GM19372 (cell line): Measurements from ENCODE around the gene KLK14.

ENCODE experiments used
- ATAC-seq: cut with Tn5 transposase; IDR thresholded peaks from one replicate; pipeline ENCODE4 v1.9.1; 2021; ENCODE audit warnings: mild to moderate bottlenecking, low read depth, moderate library complexity; ENCODE audit not compliant: unreplicated experiment

Gene KLK14

DNA sequence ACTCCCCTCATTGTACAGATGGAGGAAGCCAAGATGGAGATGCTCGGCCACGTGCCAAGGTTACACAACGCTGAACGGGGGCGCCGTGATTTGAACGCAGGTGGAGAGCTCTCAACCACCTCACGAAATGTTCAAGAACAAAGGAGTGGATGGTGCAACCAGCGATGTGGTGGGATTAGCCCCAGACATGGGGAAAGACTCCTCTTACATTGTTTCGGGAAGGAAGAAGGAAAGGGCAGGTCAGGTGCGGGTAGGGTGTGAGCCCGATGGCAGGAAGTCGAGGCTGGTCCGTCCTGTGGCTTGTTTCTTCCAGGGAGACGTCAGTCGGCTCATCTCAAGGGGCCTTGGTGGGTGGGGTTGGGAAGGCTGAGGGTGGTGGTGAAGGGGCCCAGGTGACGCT is 7.1 kb upstream of the KLK14 start:
- ATAC-seq = no peak

DNA sequence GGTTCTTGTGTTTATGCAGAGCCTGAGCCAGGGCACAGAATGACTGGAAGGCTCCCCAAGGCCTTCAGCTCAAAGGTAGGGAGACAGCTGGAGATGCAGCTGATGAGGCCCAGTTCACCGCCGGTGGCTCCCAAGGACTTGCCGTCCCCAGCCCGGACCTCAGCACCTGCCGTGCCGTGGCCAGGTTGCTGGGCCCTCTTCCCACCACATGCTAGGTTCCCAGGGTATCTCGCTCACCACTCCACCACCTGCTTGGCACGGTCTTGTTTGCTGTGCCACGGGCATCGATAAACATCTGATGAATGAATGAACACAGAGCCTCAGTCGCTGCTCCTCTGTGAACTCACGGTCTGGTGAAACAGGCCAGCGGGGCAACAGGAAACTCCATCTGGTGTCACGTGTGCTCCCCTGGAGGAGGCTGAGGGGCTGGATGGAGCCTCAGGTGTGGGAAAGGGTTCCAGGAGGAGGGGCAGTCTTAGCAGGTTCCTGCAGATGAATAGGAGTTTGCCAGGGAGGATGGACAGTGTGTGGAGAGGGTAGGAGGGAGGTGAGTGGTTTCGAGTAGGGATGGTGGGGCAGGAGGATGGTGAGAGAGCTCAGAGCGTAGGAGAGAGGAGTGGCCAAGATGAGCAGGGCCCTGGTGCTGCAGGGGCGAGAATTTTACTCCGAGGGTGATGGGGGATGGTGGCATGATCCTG is 3.6 kb upstream of the KLK14 start:
- no peak for ATAC-seq

DNA sequence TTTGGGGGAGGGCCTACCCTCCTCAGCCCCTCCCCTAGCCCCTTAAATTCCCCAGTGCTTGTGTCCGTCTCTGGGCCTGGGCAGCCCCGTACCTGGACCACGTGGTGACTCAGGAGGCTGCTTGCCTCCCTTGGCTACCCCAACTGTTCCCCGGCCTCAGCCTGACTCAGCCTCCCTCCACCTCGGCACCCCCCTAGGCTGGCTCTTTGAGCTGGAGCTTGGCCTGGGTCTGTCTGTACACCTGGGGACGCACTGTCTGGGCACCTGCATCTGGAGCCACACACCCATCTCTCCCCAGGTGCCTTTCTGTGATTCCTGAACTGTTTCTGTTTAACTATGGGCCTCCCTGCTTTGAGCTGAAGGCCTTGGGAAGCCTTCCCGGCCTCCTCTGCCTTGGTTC is 1.8 kb upstream of the KLK14 start:
- ATAC-seq = no peak

DNA sequence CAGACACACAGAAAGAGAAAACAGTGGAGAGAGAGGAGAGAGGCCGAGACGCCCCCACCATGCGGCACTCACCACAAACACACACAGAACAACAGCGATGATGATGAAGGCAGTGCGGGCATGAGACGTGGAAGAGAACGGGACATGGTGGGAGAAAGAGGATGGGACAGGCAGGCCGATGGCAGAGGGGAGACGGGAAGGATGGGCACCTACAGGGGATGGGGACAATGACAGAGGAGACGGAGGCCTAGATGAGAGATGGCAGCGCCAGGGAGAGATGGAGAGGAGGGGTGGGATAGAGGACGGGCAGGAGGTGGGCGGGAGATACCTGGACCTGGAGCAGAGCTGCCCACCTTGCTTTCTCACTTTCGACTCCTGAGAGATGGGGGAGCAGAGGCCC is 1.1 kb upstream of the KLK14 start:
- ATAC-seq = no peak

DNA sequence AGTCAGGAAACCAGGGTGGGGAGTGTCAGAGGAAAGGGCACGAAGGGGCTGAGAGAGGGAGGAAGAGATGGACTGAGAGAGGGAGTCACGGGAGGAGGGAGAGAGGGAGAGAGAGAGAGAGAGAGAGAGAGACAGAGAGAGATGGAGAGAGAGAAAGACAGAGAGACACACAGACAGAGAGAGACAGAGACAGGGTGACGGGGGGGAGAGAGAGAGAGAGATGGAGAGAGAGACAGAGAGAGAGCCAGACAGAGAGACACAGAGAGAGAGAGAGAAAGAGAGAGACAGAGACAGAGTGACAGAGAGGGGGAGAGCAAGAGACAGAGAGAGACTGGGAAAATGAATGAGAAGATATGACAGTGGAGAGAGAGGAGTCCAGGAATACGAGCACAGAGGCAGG is 494 bp upstream of the KLK14 start:
- no peak for ATAC-seq

DNA sequence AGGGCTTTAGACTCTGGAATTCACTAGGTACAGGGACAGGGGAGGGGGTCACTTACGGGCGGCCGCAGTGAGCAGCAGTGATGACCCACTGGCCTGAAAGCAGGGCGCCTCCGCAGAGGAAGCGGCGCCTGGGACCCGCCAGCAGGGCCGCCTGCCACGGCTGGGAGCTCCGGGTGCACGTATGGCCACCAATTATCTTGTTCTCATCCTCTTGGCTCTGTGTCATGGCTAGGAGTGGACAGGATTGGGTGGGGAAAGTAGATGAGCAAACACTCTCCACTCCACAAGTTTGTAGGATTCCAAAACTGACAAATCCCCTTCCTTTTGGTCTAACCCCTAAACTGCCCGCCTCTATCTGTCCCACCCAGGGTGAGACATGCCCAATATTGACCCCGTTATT is 1.2 kb downstream of the KLK14 start:
- no peak for ATAC-seq

DNA sequence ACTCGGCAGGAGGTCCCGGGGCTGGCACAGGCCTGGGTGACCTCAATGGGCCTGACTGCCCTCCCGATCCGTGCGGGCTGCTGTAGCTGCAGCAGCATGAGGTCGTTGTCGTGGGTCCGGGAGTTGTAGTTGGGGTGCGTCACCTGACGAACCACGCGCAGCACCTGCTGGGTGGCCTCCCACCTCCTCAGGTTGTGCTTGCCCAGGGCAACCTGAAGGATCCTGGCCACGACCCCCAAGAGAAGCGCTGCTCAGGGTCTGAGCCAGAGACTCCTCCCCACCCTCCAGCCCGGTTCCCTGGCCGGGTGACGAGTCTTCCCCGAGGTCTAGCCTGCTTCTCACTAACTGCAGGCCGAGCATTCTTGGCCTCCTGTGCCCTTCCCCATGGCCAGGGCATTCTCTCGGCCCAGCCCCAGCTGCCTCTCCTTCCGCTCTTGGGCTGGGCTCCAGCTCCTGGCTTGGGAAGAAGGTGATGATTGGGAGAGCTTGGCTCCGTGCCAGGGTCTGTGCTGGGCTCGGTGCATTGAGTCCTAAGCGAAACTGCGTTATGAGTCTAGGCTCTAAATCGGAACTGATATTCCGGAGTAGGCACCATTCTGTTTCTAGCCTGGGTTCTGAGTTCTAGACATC is 3.1 kb downstream of the KLK14 start:
- ATAC-seq = no peak

DNA sequence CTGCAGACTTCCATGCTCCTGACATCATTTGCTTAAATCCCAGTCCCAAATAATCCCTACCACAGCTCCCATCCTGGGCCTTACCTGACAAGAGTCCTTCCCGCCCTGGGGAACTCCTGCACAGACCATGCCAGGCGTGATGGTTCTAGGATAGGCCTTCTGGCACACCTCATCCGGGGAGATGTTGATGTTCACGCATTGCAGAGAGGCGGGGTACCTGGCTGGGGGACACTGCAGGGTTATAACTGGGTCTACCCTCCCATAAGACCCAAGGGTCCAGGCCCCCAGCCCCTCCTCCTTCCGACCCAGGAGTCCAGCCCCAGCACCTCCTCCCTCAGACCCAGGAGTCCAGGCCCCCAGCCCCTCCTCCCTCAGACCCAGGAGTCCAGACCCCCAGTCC is 4.0 kb downstream of the KLK14 start:
- ATAC-seq = no peak

DNA sequence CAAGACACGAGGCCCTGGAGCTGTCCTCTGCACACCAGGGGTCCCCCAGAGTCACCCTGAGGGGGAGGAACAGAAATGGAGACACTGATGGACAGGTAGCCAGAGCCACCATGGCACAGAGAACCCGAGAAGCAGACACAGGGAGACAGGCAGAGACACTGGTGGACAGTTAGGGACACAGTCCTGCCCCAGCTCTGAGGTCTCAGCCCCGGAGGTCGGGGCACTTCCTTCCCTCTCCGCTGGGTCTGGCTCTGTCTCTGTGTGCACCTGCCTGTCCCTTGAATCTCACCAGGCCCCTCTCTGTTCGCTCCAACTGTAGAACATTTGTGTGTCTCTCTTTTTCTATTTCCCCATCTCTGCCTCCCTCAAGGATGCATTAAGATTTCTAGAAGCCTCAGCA is 4.6 kb downstream of the KLK14 start:
- no peak for ATAC-seq

DNA sequence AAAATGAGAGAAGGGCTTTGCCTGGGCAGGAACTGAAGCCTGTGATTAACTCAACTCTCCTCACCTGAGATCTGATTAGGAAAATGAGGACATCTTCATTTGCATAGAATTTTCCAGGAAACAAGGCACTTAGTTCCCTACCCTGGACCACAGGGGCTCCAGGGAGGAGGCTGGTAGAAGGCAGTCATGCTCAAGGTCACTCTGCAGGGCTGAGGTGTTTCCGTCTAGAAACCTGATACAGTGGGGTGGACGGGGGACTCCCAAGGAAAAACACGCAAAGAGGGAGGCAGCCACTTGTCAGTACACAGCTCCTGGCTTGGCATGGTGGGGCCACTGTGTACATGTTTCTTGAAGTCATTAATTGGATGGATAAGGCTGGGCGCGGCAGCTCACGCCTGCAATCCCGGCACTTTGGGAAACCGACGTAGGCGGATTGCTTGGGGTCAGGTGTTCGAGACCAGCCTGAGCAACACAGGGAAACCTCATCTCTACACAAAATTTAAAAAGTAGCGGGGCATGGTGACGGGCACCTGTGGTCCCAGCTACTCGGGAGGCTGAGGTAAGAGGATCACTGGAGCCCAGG is 6.0 kb downstream of the KLK14 start:
- no peak for ATAC-seq

DNA sequence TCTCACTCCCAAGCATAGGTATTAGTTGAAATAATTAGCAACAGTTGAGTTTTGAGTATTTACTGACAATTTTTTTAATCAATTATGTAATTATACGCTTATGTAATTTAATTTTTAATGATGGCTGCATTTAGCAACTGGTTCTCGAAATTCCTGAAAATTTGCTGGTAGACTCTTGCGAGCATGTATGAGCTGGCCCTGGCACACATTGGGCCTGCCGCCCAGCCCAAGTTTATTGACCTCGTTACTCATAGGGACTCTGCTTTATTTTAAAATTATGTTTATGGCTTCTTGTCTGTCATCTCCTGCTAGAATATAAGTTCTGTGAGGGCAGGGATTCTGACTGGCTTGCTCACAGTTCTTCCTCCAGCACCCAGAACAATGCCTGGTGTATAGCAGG is 6.7 kb downstream of the KLK14 start:
- no peak for ATAC-seq

DNA sequence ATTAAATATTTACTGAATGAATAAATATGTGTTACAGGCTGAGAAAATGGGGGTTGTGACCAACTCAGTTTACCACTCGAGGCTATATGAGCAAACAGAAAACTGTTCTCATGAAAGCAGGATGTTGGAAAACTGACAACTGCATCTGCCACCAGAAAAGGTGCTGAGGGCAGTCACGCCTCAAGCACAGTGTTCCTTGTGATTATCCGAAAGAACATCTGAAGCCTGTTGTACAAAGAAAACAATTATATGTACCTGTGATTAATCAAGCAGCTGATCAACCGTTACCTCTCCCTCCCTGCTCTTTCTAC is 11.6 kb downstream of the KLK14 start:
- no peak for ATAC-seq

DNA sequence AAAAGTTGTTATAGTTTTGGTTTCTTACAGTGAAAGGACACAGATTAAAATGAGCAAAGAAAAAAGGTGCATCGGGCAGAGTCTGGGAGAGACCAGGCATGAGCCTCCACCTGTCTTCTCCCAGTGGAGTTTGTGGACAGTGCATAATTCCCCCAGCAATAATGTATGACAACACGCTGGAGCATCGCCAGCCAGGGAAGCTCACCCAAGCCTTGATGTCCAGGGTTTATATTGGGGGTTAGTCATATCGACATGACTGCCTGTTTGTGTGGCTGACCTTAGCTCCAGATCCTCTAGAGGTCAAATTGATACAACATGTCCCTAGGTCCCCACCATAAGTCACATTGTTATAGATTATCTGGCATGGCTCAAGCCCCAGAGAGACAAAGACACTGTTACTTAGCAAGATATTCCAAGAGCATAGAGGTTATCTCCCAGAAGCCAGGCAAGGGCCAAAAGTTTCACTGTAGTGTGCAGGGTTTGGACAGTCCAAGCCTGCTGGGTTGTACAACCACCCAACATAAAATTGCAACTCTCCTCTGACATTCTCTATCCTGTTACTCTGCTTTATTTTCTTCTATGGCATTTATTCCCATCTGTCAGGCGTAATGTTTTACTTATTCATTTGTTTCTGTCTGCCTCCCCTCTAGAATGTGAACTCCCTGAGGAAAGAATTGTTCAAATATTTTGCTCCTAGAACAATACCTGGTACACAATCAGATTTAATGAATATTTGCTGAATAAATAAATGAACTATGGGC is 12.2 kb downstream of the KLK14 start:
- ATAC-seq = no peak

DNA sequence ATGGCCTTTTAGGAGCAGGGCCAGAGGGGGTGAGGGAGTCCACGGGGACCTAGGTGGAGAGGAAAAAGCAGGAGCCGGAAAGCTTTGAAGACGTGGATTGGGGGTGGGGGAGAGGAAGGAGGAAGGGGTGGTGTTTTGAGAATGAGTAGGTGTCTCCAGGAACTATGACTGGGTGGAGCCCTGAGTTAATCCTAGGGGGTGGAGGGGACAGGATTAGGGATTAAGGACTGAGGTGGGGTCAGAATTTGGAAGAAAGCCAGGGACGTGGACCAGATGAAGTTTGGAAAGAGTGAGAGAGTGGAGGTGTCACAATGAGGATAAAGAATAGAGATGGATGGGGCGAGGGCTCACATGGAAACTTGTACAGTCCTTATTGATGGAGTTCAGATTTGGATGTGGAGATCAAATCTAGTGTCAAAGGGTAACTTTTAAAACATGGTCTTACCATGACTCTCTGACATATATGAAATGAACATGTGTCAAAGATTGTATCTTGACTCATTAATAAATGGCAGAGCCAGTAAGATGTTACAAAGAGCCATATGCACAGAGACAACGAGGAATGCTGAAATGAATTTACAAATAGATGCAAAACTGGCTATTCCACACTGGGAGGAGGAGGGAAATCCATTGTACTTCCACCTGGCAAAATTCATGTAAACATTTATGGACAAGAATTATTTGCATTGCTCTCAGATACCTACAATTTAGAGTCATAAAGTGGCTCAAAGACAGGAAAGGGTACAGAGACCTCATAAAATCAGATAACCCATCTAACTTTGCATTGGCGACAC is 16.1 kb downstream of the KLK14 start:
- ATAC-seq = no peak

DNA sequence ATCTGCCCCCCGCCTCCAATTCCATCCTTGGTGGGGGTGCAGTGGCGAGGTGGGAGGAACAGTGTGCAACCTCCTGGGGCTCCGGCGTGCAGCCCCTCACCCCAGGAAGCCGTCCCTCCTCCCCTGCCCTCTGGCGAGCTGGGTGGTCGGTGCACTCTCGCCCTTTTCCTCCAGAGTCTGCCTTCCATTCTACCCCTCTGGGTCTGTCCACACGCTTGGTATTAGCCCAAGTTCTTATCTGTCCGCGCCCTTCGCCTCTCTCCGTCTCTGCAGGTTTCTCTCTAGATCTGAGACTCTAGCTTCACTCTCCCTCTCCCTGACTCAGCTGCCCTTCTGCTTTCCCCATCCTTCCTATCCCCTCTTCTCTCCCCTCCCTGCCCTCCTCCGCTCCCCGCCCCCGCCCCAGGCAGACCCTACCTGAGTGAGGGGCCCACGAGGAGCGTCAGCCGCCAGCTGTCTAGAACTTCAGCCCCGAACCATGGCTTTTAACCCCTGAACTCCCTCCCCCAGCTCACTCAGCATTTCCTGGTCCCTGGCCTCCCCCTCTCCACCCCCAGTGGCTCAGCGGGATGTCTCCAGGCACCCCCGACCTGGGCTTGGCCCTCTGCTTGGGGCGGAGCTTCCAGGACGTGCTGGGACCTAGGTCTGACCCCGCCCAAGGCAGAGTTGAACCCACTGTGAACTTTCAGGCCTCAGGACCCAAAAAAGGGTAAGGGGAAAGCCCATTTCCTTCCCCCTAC is 17.3 kb downstream of the KLK14 start:
- ATAC-seq = no peak

DNA sequence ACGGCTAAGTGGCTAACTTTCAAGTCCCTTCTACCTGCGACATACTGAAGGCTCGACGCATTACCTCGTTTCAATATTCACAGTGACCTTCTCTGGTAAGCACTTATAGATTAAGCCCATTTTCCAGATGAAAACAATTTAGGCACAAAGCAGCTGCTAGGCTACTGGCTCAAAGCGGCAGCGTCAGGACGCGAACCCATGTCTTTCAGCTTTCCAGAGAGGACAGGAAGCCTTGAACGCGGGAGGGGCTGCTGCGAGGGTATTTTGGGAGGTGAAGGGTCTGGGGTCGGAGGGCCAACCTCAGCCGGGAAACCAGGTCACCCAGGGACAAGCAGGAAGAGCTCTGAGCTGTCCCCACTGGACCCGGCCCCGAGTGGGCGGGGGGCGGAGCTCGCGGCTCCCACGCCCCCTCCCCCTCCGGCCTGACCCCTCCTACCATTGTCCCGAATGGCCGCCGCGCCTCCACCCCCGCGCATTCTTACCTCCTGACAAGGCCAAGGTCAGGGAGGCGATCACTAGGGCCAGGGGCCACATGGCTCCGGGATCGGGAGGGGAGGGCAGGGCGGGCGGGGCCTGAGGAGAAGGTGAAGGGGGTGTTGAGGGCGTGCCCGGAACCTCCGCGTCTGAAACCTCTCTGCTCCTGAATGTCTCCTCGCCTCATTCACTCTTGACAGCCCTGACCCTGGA is 18.0 kb downstream of the KLK14 start, which contains the start of gene KLK13:
TSS of gene KLK13 (minus strand) at position 559 of the 687 bp plus-strand sequence. CDS start at position 534, 25 bp downstream.
- ATAC-seq = no peak

DNA sequence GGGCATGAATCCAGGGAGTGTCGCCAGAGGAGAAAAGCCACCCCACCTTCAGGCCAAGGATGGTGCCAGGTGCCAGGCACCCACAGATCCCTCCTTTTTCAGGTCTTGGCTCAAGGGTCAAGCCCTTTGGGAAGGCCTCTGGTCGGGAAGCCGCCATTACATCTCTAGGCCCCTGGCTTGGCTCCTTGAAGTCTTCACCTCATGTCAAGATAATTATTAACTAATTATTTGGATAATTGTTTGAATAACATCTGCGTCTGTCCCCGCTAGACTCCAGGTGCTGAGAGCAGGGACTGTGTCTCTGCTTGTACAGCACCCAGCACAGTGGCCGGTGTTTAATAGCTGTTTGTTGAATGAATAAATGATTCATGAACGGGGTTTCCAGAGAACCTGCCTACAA is 19.0 kb downstream of the KLK14 start:
- ATAC-seq = no peak

DNA sequence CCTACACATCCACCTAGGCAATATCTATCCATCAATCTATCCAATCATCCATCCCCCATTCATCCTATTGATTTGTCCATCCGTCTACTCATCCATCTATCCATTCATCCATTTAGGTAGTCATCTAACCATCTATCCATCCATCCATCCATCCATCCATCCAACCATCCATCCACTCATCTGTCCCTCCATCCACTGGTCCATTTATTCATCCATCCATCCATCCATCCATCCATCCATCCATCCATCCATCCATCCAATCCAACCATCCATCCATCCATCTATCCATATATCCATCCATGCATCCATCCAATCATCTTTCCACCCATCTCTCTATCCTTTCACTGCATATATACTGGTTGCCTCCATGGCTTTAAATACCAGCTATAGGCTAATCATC is 21.7 kb downstream of the KLK14 start:
- ATAC-seq = no peak

DNA sequence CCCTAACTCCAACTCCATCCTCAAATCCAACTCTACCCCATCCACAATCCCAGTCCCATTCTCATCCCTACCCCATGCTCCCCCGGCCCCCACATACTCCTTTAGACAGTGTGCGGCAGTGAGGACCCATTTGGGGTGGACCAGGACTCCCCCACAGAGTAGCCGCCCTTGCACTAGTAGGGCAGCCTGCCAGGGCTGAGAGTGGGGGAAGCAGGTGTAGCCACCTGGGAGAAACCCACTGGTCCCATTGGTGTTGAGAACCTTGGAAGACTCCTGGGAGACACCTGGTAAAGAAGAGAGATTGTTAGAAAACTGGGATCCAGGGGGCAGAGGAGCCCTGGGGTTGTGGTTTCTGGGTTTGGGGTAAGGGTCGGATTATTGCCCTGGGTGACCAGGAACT is 22.4 kb downstream of the KLK14 start:
- no peak for ATAC-seq

DNA sequence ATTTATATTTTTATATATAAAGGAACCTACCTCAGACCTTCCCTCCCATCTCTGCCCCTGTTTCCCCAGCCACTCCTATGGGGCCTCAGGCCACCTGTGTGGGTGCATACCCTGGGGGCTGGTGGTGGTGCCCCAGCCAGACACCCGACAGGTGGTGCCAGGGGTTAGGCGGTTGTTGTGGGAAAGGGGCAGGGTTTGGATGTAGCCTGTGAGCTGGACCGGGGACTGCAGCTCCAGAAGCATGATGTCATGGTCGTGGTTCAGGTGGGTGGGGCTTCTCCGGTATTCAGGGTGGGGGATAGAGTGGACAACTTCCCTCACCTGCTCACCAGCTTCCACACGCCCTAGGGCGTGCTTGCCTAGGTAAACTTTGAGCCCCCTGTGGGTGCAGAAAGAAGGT is 23.0 kb downstream of the KLK14 start:
- no peak for ATAC-seq
